ENCODE measurements around the gene EDAR.

EDAR gene

DNA sequence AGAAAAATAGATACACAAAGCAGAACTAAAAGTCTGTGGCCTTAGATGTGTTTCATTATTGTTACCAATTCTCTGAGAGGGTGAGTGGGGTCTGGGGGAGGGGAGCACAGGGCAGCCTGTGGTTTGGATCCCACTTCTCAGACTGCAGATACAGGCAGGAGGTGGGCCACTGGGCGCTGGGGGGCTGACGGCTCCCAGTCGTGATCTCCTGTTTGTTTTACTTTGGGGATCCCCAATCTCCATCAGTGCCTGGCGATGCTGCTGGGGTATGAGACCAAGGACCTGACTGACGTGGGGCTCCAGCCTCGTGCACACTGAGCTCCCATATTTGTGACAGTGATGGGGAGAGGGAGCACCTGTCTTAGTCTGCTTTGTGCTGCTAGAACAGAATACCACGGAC, 54.9 kb downstream of the EDAR start:
- TF ChIP-seq GATA2 (IDR thresholded peaks at IDR 0.05; ENCODE audit: low read depth, low read length) (no peak), GATA3 (IDR thresholded peaks at IDR 0.05; ENCODE audit: low read depth, low read length) (no peak)

DNA sequence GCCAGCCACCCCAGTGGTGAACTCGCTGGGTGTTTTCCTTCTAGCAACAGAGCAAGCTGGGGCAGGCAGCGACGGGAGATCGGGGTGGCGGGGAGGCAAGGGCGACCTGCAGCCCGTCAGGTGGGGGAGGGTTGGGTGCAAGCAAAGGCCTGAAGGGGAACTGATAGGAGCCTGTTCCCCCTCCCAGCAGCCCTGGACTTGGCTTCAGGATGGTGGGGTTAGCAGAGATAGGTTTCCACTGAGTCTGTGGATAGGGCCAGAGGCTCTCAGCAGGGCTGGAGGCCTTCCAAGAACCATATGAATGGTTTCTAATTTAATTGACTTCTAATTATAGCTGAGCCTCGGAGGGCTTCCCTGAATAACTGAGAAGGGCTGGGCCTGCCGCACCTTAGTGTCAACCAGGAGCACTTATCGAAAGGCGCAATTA, 55.3 kb downstream of the EDAR start:
- no peak for TF ChIP-seq GATA2 (IDR thresholded peaks at IDR 0.05; ENCODE audit: low read depth, low read length)
- no peak for TF ChIP-seq GATA3 (IDR thresholded peaks at IDR 0.05; ENCODE audit: low read depth, low read length)

DNA sequence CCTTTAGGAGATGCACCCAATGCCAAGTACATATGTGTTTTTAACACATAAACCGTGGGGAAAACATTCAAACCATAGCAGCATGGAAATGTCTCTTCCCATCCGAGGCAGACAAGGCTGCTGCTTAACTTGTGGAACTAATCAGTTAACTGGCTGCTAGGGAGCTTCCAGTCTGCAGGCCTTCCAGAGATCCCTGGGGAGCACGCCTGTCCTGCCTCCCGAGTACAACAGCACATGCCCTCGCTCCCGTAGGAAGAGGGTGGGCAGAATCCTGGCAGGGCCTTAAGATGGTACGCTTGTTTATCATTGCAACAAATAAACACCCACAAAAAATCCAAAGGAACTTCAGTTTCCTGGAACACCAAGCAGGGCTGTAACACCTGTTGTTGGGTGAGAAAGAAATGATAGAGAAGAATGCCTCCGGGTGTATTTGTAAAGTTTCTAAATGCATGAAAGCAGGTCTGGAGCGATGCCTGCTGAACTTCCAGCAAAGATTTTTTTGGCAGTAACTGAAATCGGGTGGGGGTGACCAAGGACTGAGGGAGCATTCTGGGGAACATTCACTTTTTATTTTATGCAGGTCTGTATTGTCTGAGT, 56.2 kb downstream of the EDAR start:
- TF ChIP-seq GATA3 (IDR thresholded peaks at IDR 0.05; ENCODE audit: low read depth, low read length) = no peak
- TF ChIP-seq GATA2 (IDR thresholded peaks at IDR 0.05; ENCODE audit: low read depth, low read length) = no peak

DNA sequence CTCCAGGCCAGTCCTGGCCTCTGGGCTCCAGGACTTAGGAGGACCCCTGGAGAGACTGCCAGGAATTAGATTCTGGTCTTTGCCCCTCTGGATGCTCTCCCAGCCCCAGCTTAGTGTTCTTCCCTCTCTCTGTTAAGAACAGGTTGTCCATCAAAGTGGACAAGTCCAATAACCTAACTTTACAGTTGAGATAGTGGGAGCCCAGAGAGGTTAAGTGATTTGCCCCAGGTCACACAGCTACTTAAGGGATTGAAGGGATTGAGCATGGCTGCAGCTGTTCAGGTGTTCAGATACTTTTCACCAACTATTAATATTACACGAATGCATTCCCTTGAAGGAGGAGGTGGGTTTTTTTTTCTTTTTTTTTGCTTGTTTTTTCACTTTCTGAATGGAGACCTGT, 57.6 kb downstream of the EDAR start:
- TF ChIP-seq GATA3 (IDR thresholded peaks at IDR 0.05; ENCODE audit: low read depth, low read length) (no peak), GATA2 (IDR thresholded peaks at IDR 0.05; ENCODE audit: low read depth, low read length) (no peak)

DNA sequence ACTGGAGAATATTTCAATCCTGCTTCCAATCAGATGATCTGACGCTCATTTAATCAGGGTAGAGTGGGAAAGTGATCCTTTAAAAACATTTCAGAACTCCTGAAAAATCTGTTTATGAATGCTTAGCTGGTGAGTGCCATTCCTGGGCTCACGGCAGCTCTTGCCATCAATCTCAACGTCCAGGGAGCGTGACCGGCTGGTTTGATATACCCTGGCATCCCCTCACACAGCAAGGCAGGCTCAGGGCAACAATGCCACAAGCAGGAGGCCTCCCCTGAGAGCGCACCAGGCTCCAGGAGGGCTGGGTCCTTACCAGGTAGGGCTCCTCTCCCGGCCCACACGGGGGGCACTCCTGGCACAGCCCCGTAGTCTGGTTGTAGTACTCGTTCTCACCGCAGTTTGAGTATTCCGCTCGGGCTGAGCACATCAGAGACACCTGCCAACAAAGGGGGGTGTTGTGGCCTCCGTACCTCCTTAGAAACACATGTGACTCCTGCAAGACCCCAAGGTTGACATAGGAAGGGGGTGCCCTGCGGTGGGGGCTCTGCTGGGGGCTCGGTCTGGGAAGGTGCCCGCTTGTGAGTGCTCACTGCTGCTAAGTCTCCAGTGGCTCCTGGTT, 59.1 kb downstream of the EDAR start:
- TF ChIP-seq GATA2 (IDR thresholded peaks at IDR 0.05; ENCODE audit: low read depth, low read length) (no peak), GATA3 (IDR thresholded peaks at IDR 0.05; ENCODE audit: low read depth, low read length) (no peak)

DNA sequence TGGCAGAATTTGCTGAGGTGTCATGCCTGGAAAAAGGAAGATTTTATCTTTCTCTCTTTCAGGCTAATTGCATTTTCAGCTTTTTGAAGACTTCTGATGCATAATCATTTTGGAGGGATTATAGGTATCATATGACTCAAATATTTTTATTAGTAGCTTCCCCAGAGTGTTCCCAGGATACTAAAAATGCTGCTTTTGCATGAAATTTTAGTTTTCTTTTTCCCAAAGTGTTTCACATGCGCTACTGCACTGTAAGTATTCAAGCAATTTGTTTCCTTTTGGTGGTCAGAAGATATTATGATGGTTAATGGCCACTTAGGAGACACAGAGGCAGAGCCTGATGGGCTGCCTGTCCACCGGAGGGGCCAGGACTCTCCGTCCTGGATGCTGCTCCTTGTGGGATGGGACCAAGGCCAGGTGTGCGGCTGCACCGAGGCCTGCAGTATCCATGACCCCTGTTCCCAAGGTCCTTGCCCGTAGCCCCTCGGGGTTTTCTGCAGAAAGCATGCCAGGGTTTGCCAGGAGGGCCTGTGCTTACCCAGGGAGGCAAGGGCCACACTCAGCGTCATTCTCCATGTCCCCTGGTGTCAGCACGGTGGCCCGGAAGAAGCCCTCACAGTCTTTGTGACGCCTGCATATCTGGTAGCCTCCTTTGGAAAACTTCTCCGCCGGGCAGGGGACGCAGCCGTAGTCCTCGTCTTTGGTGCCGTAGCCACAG, 60.2 kb downstream of the EDAR start:
- TF ChIP-seq GATA3 (IDR thresholded peaks at IDR 0.05; ENCODE audit: low read depth, low read length) (no peak), GATA2 (IDR thresholded peaks at IDR 0.05; ENCODE audit: low read depth, low read length) (no peak)

DNA sequence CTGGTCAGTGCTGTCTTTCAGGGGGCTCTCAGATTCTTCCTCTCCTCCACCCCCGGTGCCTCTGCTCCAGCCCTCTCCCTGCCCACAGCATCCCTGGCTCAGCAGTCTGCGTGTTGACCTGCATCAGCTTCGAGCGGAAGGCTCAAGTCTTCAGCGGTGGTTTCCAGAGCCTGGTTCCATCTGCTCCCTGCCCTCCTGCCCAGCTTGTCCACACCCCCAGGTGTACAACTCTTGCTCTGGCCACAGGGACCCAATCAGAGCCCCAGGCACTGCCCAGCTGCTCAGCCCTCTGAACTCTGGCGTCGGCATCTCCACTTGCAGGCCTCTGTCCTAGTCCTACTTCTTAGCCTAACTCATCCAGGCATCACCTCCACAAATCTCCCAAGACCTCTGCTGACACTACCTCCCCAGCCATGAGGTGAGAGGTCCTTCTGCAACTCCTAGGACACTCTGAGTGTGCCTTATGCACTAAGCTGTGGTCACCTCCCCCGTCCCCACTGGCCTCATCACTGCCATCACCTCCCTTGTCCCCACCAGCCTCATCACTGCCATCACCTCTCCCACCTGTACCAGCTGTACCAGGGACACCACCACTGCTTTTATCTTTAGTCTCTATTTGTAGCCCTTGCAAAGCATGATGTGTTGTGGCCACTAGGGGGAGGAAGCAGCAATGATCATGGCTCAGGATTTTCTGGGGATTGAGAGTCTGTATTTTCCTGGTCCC, 60.9 kb downstream of the EDAR start:
- no peak for TF ChIP-seq GATA2 (IDR thresholded peaks at IDR 0.05; ENCODE audit: low read depth, low read length)
- TF ChIP-seq GATA3 (IDR thresholded peaks at IDR 0.05; ENCODE audit: low read depth, low read length) = no peak

DNA sequence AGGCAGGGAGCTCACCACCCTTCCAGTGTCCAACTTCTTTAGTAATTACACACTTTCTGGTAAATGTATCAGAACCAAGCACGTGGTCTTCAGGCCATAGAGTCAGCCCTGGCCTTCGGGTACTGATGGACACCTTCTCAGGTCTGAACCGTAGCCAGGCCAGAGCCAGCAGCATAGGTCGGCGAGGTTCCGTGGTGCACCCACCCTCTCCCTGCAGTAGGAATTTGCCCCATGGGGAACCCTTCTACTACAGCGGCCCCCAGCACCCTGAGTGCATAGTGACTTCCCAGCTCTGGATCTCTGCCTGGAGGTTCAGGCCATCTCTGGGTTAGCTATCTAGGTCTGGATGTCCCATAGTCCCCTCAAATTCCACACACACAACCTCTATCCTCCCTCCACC, 61.6 kb downstream of the EDAR start:
- TF ChIP-seq GATA3 (IDR thresholded peaks at IDR 0.05; ENCODE audit: low read depth, low read length) (no peak), GATA2 (IDR thresholded peaks at IDR 0.05; ENCODE audit: low read depth, low read length) (no peak)

DNA sequence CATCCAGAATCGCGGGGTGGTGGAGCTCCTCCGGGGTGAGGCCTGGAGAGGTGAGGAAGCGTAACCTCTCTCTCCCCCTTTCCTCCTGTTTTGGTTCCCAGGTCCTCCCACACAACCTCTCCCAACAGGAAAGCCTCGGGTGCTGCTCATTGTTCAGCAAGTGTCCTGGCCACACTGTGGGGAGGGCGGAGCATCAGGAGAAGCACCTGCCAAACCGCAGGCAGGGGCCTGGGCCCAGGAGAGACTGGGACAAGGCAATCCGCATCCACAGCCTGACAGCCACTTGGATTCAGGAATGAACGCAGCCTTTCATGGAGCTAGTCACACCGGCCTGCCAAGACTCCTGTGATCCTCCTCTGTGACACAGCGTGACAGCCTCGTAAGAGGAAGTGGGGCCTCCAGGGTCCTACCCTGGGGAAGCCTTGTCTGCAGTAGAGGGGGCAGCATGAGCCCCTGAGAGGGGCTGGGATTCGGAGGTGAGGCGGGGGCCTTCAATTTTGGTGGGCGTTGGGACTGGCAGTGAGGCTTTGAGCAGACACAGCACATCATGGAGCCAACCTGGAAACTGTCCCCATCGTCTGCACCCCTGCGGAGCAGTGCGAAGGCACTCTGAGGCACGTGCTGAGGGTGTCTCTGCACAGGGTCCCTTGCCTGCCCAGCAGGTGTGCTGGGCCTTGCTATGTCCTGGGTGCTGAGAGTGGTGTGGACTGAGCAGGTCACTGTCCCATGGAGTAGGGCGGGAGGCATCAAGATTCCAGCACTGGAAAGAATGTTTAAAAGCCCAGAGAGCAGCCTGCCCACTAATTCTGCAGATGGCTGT, 62.2 kb downstream of the EDAR start:
- TF ChIP-seq GATA2 (IDR thresholded peaks at IDR 0.05; ENCODE audit: low read depth, low read length) = no peak
- no peak for TF ChIP-seq GATA3 (IDR thresholded peaks at IDR 0.05; ENCODE audit: low read depth, low read length)

DNA sequence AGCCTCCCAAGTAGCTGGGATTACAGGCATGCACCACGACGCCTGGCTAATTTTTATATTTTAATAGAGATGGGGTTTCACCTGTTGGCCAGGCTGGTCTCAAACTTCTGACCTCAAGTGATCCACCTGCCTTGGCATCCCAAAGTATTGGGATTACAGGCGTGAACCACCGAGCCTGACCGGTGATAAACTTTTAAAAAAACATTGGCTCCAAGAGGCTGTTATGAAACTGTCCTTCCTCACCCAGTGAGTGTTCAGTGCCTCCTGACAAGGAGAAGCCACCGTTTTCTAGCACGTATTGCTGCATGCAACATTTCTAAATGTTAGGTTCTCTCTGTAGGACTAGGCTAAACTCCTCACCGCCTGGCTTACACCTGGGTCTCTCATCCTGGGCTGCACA, 63.3 kb downstream of the EDAR start:
- TF ChIP-seq GATA2 (IDR thresholded peaks at IDR 0.05; ENCODE audit: low read depth, low read length) = no peak
- no peak for TF ChIP-seq GATA3 (IDR thresholded peaks at IDR 0.05; ENCODE audit: low read depth, low read length)

DNA sequence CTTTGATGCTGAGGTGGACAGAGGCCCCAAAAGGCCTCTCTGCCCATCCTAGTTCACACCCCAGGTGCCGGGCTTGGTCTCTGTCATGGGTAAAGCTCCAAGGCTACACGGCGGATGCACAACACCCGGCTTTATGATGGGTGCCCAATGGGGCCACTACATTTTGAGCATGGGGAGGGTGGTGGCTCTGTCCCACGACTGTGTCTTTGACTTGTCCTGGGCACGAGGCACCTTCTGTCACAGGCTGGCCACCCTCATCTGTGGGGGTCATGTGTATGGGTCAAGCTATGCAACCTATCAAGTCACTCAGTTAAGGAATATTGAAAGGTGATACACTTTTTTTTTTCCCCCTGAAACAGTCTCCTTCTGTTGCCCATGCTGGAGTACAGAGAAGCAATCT, 63.7 kb downstream of the EDAR start:
- TF ChIP-seq GATA2 (IDR thresholded peaks at IDR 0.05; ENCODE audit: low read depth, low read length) (no peak), GATA3 (IDR thresholded peaks at IDR 0.05; ENCODE audit: low read depth, low read length) (no peak)

DNA sequence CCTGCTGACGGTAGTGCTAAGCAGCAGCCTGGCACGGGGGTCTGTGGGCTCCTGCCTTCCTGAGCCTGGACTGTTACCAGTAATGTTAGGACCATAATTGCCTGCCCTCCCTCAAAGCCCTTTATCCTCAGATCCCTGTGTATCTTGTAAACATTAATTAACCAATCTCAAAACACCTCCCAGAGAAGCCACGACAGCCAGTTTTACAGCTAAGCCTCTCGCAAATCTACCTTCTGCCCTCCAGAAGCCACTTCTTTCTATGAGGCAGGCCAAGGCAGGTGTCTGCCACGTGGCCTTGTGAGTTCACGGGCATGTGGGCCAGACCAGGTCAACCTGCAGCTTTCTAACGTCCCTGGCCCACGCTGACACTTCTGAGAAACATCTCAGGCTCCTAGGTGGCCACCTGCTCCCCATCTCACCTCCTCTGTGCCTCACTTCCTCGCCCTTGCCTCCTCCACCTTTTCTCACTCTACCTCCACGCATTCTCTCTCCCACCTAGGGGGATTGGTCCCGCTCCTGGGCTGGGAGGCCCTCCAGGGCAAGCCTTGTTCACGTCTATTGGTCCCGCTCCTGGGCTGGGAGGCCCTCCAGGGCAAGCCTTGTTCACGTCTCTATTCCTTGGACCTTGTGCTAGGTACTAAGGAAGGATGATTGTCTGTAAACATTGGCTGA, 64.3 kb downstream of the EDAR start:
- no peak for TF ChIP-seq GATA2 (IDR thresholded peaks at IDR 0.05; ENCODE audit: low read depth, low read length)
- no peak for TF ChIP-seq GATA3 (IDR thresholded peaks at IDR 0.05; ENCODE audit: low read depth, low read length)

Data from SH-SY5Y (cell line).